MM.1S (cell line): ENCODE measurements around the gene CCER1.

Experiments used
- DNase-seq: peaks from one replicate; pipeline ENCODE4 v3.0.0-alpha.2; 2015
- H2AFZ ChIP-seq: fragments of 300-600 bp; sonication (generic); 2 replicates; pipeline ENCODE4 v1.6.0; 2016; ENCODE audit warnings: antibody characterized with exemption, low read length
- H3F3A ChIP-seq: fragments of 300-600 bp; sonication (generic); 2 replicates; pipeline ENCODE4 v1.6.1; 2016; ENCODE audit warnings: mild to moderate bottlenecking, antibody characterized with exemption, low read length, moderate library complexity, mixed read lengths; ENCODE audit not compliant: insufficient read depth
- H3K27ac ChIP-seq: fragments of 300-600 bp; sonication (generic); 2 replicates; pipeline ENCODE4 v1.5.1; 2016; ENCODE audit warnings: mild to moderate bottlenecking, low read length
- H3K27me3 ChIP-seq: fragments of 300-600 bp; sonication (generic); replicated peaks from 2 replicates; pipeline ENCODE4 v1.6.0; 2016; ENCODE audit warnings: low read length; ENCODE audit not compliant: insufficient read depth
- H3K36me3 ChIP-seq: fragments of 300-600 bp; sonication (generic); replicated peaks from 2 replicates; pipeline ENCODE4 v1.6.1; 2016; ENCODE audit warnings: mild to moderate bottlenecking, low read length, mixed read lengths; ENCODE audit not compliant: insufficient read depth
- H3K4me1 ChIP-seq: fragments of 300-600 bp; sonication (generic); 2 replicates; pipeline ENCODE4 v1.6.1; 2016; ENCODE audit warnings: low read length, mixed read lengths
- H3K4me2 ChIP-seq: fragments of 300-600 bp; sonication (generic); 2 replicates; pipeline ENCODE4 v1.6.0; 2016; ENCODE audit warnings: low read depth, low read length
- H3K4me3 ChIP-seq: fragments of 300-600 bp; sonication (generic); 2 replicates; pipeline ENCODE4 v1.5.1; 2016; ENCODE audit warnings: low read length, mixed read lengths
- H3K79me2 ChIP-seq: fragments of 300-600 bp; sonication (generic); 2 replicates; pipeline ENCODE4 v1.6.1; 2016; ENCODE audit warnings: mixed run types, low read length, mixed read lengths
- H3K9ac ChIP-seq: fragments of 300-600 bp; sonication (generic); 2 replicates; pipeline ENCODE4 v1.6.1; 2016; ENCODE audit warnings: low read length, mixed read lengths
- H3K9me2 ChIP-seq: fragments of 300-600 bp; sonication (generic); replicated peaks from 2 replicates; pipeline ENCODE4 v1.6.1; 2016; ENCODE audit warnings: mild to moderate bottlenecking, low read length, mixed read lengths; ENCODE audit not compliant: insufficient read depth
- H3K9me3 ChIP-seq: fragments of 300-600 bp; sonication (generic); replicated peaks from 2 replicates; pipeline ENCODE4 v1.6.1; 2016; ENCODE audit warnings: mild to moderate bottlenecking, low read length, mixed read lengths; ENCODE audit not compliant: insufficient read depth
- H4K20me1 ChIP-seq: fragments of 300-600 bp; sonication (generic); 2 replicates; pipeline ENCODE4 v1.6.1; 2016; ENCODE audit warnings: mild to moderate bottlenecking, low read length, moderate library complexity, mixed read lengths; ENCODE audit not compliant: insufficient read depth
- EZH2 ChIP-seq: fragments of 300-600 bp; sonication (generic); optimal IDR thresholded peaks from 2 replicates; pipeline ENCODE3; 2017; ENCODE audit warnings: low read depth, mild to moderate bottlenecking, antibody characterized with exemption, low read length, mixed read lengths
- EZH2phosphoT487 ChIP-seq: fragments of 300-600 bp; sonication (generic); IDR thresholded peaks from 2 replicates; pipeline ENCODE4 v1.6.1; 2018; ENCODE audit warnings: antibody characterized with exemption, low read length
- TF ChIP-seq, protein P1 (sequence below): fragments of 300-600 bp; sonication (generic); IDR thresholded peaks from 2 replicates; pipeline ENCODE4 v1.5.1; 2016; ENCODE audit warnings: antibody characterized with exemption, low read length, mixed read lengths

Gene CCER1

DNA sequence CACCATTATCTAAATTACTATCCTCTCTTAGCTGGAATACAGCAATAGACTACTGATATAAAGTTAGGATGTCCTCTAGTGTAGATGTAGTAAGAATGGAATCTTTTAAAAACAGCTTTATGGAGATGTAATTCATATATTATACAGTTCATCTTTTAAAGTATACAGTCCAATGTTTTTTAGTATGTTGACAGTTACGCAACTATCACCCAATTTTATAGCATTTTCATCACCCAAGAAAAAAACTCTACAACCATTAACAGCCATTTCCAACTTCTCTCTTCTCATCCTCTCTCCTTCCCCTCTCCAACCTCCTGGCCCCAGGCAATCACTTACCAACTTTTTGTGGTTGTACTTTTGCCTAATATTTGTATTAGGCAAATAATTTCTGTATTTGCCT is 27.2 kb upstream of the CCER1 start:
- Histone ChIP-seq H3F3A (no peaks in the 10 kb centered on the region), H3K79me2 (no peaks in the 10 kb centered on the region), H3K4me2 (no peak overlapping the region), H3K4me3 (no peak overlapping the region), H3K9me3 (no peaks in the 10 kb centered on the region), H4K20me1 (no peaks in the 10 kb centered on the region), H2AFZ (no peak overlapping the region), H3K27ac (no peak overlapping the region), H3K27me3 (no peaks in the 10 kb centered on the region), H3K4me1 (no peaks in the 10 kb centered on the region), H3K9me2 (no peaks in the 10 kb centered on the region), H3K36me3 (no peaks in the 10 kb centered on the region), H3K9ac (no peak overlapping the region)
- TF ChIP-seq EZH2 (no peak), EZH2phosphoT487 (no peak)
- DNase-seq, result no peak

DNA sequence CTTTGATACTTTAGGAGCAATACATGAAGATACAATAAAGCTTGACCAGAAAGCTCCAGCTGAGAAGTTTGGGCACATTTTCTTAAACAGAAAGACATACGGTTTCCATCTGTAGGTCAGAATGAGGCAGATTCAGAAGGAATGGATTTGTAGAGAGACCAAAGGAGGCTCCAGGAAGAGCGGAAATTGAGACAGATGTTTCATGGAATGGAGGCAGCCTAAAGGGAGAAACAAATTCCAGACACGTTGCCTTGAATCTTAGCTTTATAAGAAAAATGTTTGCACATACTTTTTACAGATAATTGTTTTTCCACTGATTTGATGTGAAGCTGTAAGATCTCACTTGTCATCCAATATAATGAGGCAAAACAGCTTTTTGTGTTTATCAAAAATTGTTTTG is 25.0 kb upstream of the CCER1 start:
- Histone ChIP-seq H3F3A (no peaks in the 10 kb centered on the region), H3K4me1 (no peaks in the 10 kb centered on the region), H3K36me3 (no peaks in the 10 kb centered on the region), H4K20me1 (no peaks in the 10 kb centered on the region), H2AFZ (no peak overlapping the region), H3K4me2 (no peak overlapping the region), H3K9me2 (no peaks in the 10 kb centered on the region), H3K27me3 (no peaks in the 10 kb centered on the region), H3K27ac (no peak overlapping the region), H3K79me2 (no peaks in the 10 kb centered on the region), H3K4me3 (no peak overlapping the region), H3K9ac (no peak overlapping the region), H3K9me3 (no peaks in the 10 kb centered on the region)
- TF ChIP-seq EZH2phosphoT487 (no peak), EZH2 (no peak)
- TF ChIP-seq, protein P1, sequence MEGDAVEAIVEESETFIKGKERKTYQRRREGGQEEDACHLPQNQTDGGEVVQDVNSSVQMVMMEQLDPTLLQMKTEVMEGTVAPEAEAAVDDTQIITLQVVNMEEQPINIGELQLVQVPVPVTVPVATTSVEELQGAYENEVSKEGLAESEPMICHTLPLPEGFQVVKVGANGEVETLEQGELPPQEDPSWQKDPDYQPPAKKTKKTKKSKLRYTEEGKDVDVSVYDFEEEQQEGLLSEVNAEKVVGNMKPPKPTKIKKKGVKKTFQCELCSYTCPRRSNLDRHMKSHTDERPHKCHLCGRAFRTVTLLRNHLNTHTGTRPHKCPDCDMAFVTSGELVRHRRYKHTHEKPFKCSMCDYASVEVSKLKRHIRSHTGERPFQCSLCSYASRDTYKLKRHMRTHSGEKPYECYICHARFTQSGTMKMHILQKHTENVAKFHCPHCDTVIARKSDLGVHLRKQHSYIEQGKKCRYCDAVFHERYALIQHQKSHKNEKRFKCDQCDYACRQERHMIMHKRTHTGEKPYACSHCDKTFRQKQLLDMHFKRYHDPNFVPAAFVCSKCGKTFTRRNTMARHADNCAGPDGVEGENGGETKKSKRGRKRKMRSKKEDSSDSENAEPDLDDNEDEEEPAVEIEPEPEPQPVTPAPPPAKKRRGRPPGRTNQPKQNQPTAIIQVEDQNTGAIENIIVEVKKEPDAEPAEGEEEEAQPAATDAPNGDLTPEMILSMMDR, result no peak
- DNase-seq, result no peak

DNA sequence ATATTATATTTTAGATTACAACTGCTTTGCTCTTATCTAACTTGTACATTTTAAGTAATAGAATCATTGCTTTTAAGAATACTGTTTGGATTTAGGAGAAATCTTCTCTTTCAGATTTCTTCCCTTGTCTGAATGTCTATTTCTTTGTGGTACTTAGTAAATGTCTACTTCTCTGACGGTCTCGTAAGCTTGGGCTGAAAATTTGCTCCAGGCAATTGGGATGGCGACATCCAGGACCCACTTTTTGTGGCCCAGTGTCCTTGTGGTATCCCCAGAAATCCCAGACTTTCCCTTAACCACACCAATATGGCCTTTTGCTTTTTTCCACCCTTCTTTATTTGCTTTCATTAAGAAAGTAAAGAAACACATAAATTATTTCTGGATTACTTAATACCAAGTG is 24.0 kb upstream of the CCER1 start:
- no peak overlapping the region for H3K4me2 ChIP-seq
- no peaks in the 10 kb centered on the region for H4K20me1 ChIP-seq
- no peaks in the 10 kb centered on the region for H3K36me3 ChIP-seq
- H3K4me3 ChIP-seq, result no peak overlapping the region
- H3K9me3 ChIP-seq, result no peaks in the 10 kb centered on the region
- H3K27me3 ChIP-seq, result no peaks in the 10 kb centered on the region
- no peaks in the 10 kb centered on the region for H3F3A ChIP-seq
- no peak overlapping the region for H3K27ac ChIP-seq
- DNase-seq, result no peak
- no peaks in the 10 kb centered on the region for H3K9me2 ChIP-seq
- no peaks in the 10 kb centered on the region for H3K79me2 ChIP-seq
- H3K4me1 ChIP-seq, result no peaks in the 10 kb centered on the region
- TF ChIP-seq, protein P1, result no peak
- no peak for TF ChIP-seq EZH2
- no peak overlapping the region for H3K9ac ChIP-seq
- no peak overlapping the region for H2AFZ ChIP-seq

DNA sequence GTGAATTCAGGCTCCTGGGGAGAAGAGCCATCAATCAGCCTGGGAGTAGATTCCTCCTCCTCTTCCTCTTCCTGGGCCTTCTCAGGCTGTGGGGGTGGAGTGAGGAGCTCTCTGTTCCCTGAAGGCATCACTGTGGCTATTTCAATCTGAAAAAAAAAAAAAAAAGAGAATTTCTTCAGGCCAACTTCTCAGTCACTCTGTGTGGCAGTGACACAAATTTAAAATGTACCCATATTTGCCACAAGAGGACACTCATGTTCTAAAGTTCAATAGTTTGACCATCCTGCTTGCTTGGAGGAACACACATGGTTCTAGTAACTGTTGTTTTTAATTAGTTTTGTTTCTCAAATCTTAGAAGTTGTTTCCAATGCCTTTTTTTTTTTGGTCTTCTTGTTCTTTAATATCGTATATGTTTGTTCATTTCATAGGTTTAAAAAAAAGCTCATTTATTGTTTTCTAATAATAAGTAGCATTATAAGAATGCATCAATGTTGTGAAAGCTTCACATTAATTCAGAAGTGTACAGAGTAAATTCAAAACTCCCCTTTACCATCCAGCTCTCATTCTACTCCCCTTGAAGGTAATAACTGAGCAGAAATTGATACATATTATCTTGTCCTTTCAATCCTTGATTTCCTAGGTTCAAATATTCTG is 23.3 kb upstream of the CCER1 start:
- Histone ChIP-seq H3K79me2 (no peaks in the 10 kb centered on the region), H4K20me1 (no peaks in the 10 kb centered on the region), H3K4me3 (no peak overlapping the region), H2AFZ (no peak overlapping the region), H3K27ac (no peak overlapping the region), H3K27me3 (no peaks in the 10 kb centered on the region), H3K9me2 (no peaks in the 10 kb centered on the region), H3F3A (no peaks in the 10 kb centered on the region), H3K4me1 (no peaks in the 10 kb centered on the region), H3K9me3 (no peaks in the 10 kb centered on the region), H3K9ac (no peak overlapping the region), H3K36me3 (no peaks in the 10 kb centered on the region), H3K4me2 (no peak overlapping the region)
- DNase-seq, result peak; percentile 65
- TF ChIP-seq, protein P1, result peak; percentile 73
- TF ChIP-seq EZH2, result no peak
- no peak for TF ChIP-seq EZH2phosphoT487
